Activated CD4-positive, alpha-beta T cell treated with anti-CD3 and anti-CD28 coated beads for 4 hours (primary cell): Measurements from ENCODE around the gene RASL11A.
A peak's percentile ranks its signal among the peaks of the same experiment; 100 is the strongest.
"Not testable (repeated sequence)": the region's sequence is repeated elsewhere in the genome, so short reads cannot be mapped to it uniquely, and the experiment has no call there.

ENCODE experiments used
- DNase-seq, 2 donors: peaks; one replicate each; pipeline ENCODE4 v3.0.0-alpha.2; 2020

The RASL11A gene

GRCh38 chr13:27270594-27271520, at the start of gene RASL11A:
Gene RASL11A, plus strand, starts transcription at chr13:27270830. Its CDS starts 115 bp downstream, at chr13:27270945.
- DNase-seq = peak; percentile 65 to 71

- not testable (repeated sequence) for DNase-seq
These were observed 48.5 kb upstream of the RASL11A start for GRCh38 chr13:27222100-27222499.

GRCh38 chr13:27226991-27227390, 43.6 kb upstream of the RASL11A start:
- DNase-seq = no peak

GRCh38 chr13:27228131-27228530, 42.5 kb upstream of the RASL11A start:
- DNase-seq = no peak

- no peak for DNase-seq
These were observed 41.0 kb upstream of the RASL11A start for GRCh38 chr13:27229642-27230041.

- DNase-seq = no peak
These were observed 36.7 kb upstream of the RASL11A start for GRCh38 chr13:27233964-27234363.

GRCh38 chr13:27236478-27236877, 34.2 kb upstream of the RASL11A start:
- DNase-seq = no peak

- no peak for DNase-seq
These were observed 27.9 kb upstream of the RASL11A start for GRCh38 chr13:27242702-27243101.

GRCh38 chr13:27245610-27246009, 25.0 kb upstream of the RASL11A start:
- no peak for DNase-seq

- no peak for DNase-seq
These were observed 19.8 kb upstream of the RASL11A start for GRCh38 chr13:27250833-27251165.

GRCh38 chr13:27251166-27252091, 19.2 kb upstream of the RASL11A start, which contains the start of gene RPL21:
Gene RPL21, plus strand, starts transcription at chr13:27251558. Its CDS starts 2,219 bp downstream, at chr13:27253777.
- peak; percentile 90 to 91 for DNase-seq

- DNase-seq = no peak
These were observed 18.2 kb upstream of the RASL11A start for GRCh38 chr13:27252467-27252866.

GRCh38 chr13:27257233-27257568, 13.4 kb upstream of the RASL11A start:
- DNase-seq = no peak

- no peak for DNase-seq
These were observed 12.9 kb upstream of the RASL11A start for GRCh38 chr13:27257648-27258253.

- no peak for DNase-seq
These were observed 11.8 kb upstream of the RASL11A start for GRCh38 chr13:27258637-27259386.

- DNase-seq = no peak
These were observed 10.8 kb upstream of the RASL11A start for GRCh38 chr13:27259831-27260230.

- DNase-seq = no peak
These were observed 9.2 kb upstream of the RASL11A start for GRCh38 chr13:27261396-27261795.

GRCh38 chr13:27263438-27263837, 7.2 kb upstream of the RASL11A start:
- DNase-seq = no peak

GRCh38 chr13:27264181-27264580, 6.4 kb upstream of the RASL11A start:
- DNase-seq = no peak

GRCh38 chr13:27264648-27265047, 6.0 kb upstream of the RASL11A start:
- DNase-seq = no peak

- no peak for DNase-seq
These were observed 3.7 kb upstream of the RASL11A start for GRCh38 chr13:27266917-27267316.

GRCh38 chr13:27267596-27267995, 3.0 kb upstream of the RASL11A start:
- DNase-seq = no peak
